AG20443 (cell line): ENCODE results near the gene TNS4.
A peak's percentile ranks its signal among the peaks of the same experiment; 100 is the strongest.

ENCODE experiments used
- DNase-seq: peaks from one replicate; pipeline ENCODE4 v3.0.0; 2012; ENCODE audit warnings: low spot score, mixed read lengths

The TNS4 gene

GRCh38 chr17:40535438-40535837 is 34.0 kb upstream of the TNS4 start:
- DNase-seq: no peak

- DNase-seq: no peak
Measured at GRCh38 chr17:40534371-40535189, 33.2 kb upstream of the TNS4 start.

GRCh38 chr17:40533896-40534295 is 32.5 kb upstream of the TNS4 start:
- no peak for DNase-seq

- DNase-seq: no peak
Measured at GRCh38 chr17:40532520-40533253, 31.3 kb upstream of the TNS4 start.

- no peak for DNase-seq
Measured at GRCh38 chr17:40531051-40531991, 29.9 kb upstream of the TNS4 start.

GRCh38 chr17:40530531-40530994 is 29.1 kb upstream of the TNS4 start:
- DNase-seq: no peak

DNA sequence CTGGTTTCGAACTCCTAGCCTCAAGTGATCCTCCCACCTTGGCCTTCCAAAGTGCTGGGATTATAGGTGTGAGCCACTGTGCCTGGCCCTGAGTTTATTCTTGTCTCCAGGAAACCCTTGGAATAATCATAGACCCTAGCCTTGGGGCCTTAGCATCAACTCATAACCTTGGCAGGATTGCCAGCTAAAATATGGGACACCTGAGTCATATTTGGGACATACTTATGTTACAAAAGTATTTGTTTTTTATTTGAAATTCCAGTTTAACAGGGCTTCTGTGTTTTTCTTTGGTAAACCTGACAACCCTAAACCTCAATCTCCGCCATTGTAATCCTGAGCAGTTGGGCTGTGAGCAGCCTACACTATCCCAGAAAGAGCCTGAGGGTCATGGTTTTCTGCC is 28.6 kb upstream of the TNS4 start:
- no peak for DNase-seq

DNA sequence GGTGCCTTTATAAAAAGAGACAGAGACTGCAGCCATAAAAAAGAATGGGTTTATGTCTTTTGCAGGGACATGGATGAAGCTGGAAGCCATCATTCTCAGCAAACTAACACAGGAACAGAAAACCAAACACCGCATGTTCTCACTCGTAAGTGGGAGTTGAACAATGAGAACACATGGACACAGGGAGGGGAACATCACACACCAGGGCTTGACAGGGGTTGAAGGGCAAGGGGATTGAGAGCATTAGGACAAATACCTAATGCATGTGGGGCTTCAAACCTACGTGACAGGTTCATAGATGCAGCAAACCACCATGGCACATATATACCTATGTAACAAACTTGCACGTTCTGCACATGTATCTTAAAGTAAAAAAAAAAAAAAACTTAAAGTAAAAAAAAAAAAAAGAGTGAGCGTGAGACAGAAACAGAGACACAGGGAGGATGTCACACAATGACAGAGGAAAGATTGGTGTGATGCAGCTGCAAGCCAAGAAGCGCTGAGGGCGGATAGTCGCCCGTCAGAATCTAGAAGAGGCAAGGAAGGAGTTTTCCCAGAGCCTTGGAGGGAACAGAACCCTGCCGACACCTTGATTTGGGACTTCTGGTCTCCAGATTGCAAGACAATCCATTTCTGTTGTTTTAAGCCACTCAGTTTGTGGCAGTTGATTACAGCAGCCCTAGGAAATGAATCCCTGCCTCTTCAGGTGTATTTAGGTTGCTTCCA is 27.4 kb upstream of the TNS4 start:
- DNase-seq: no peak

DNA sequence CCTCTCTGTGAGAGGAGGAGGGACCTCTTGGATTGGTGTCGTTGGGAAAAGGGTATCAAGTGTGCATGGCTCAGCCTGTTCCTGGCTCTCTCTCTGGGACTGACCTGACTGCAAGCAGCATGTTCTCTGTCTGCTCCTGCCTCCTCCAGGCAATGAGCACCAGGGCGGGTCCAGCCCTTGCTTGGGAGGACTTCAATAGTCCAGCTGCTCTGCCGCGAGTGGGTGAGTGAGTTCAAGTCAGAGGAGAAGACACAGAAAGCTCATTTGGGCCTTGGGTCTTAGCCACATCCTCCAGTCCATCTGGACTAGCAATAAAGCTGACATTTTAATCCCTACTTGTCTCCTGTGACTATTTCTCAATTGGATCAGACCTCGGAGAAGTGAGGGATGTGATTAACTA is 25.2 kb upstream of the TNS4 start:
- peak; percentile 61 for DNase-seq

DNA sequence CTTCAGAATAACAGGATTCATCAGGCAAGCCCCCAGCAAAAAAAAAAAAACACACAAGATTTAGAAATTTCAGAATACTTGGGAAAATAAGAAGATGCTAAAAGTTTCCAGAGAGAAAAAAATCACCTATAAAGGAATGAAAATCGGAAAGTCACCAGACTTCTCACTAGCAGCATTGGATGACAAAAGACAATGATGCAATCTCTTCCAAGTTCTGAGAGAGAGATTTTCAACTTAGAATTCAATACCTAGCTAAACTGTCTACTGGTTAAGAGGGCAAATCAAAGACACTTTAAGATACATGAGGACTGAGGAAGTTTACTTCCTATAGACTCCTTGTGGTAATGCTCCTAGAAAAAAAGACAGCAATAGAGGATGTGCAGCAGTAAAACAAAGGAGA is 23.9 kb upstream of the TNS4 start:
- no peak for DNase-seq

GRCh38 chr17:40524243-40524965 is 23.0 kb upstream of the TNS4 start:
- DNase-seq: no peak

GRCh38 chr17:40522961-40523310 is 21.5 kb upstream of the TNS4 start:
- no peak for DNase-seq

- DNase-seq: no peak
Measured at GRCh38 chr17:40522250-40522960, 21.0 kb upstream of the TNS4 start.

- no peak for DNase-seq
Measured at GRCh38 chr17:40520991-40521453, 19.6 kb upstream of the TNS4 start.

- no peak for DNase-seq
Measured at GRCh38 chr17:40519089-40519775, 17.8 kb upstream of the TNS4 start.

DNA sequence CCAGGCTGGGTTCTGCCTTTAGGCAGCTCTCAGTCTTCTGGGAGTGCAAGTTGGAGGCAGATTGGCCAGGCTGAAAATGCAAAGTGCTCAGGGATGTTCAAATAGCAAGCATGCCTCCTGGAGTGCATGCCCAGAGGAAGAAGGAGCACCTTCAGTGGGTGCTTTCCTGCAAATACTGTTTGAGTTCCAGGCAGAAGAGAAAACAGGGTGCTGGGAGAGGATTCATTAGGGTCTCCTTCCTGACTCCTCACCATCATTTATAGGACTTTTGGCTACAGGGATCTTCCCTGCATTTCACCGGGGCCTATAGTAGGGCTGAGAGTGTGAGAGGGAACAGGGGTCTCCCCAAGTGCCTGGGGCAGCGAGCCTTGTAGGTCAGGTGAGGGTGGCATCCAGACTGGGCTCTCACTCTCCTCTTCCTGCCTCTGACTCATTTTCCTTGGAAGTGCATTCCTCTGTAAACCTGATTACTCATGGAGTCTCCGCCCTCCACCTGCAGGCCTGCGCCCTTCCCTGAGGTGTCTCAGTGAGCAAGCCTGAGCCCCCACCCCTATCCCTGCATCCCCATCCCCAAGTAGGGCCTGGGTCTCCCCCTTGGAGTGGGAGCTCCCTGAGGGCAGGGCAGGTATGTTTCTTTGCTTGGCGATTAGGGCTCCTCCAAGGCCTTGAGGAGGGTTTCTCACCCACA is 17.1 kb upstream of the TNS4 start:
- DNase-seq: no peak

- no peak for DNase-seq
Measured at GRCh38 chr17:40517981-40518380, 16.6 kb upstream of the TNS4 start.

DNA sequence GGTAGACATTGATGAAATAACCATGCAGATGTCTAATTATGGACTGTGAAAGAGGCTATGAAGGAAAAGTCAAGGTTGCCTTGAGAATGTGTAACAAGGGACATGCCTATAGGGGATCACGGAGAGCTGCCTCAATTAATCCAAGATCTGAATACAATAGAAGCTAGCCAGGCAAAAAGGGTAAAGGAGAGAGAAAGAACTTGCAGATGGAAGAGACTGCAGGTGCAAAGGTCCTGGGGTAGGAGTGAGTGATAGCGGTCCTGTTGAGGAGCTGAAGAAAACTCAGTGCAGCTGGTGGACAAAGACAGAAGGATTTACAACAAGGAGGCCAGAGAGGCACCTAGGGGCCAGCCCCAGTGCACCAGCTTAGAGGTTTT is 15.9 kb upstream of the TNS4 start:
- DNase-seq: no peak
